DMS 273 treated with DMSO at 0.1 percent for 48 hours (cell line): ENCODE results near the gene FUNDC1.
"Not testable (repeated sequence)": the region's sequence is repeated elsewhere in the genome, so short reads cannot be mapped to it uniquely, and the experiment has no call there.

Source experiments
- DNase-seq: peaks from one replicate; lab custom pipeline; 2025; lab: John Stamatoyannopoulos, UW

FUNDC1 gene, protein sequence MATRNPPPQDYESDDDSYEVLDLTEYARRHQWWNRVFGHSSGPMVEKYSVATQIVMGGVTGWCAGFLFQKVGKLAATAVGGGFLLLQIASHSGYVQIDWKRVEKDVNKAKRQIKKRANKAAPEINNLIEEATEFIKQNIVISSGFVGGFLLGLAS

DNA sequence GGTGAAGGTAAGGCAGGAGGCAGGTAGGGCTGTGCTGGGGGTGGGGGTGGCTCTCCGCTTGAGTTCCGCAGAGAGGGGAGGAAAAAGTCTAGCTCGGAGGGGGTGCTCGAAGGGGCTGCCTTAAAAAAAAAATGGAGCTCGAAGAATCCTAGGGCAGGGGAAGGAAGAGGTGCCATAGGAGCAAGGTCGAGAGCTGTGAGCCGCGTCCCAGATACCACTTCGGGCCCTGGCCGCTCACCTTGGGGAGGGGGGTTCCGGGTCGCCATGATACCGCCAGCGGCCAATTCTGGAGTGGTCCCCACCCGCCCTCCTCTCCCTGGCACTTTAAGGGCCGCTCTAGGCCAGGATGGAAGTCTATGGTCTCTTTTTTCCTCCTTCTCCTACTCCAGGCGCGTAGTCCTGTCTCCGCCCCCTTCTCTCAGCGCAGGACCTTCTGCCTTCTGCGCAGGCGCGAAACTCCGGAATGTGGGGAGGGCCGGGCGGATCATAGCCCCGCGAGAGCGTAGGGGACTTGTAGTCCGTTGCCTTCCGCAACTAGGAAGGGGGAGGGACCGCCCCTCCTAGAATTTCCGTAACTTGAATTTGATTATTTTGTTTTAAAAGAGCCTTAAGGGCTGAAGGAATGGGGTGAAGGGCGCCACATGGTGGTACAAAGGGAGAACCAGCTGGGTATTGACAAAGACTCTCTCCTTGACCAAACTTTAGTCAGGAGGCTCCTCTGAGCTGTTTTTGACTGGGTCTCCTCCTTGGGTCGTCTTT is at the start of gene FUNDC1:
TSS of gene FUNDC1 (minus strand) at position 293 of the 759 bp plus-strand sequence. CDS start at position 266, 27 bp downstream.
- DNase-seq = peak; percentile 91

DNA sequence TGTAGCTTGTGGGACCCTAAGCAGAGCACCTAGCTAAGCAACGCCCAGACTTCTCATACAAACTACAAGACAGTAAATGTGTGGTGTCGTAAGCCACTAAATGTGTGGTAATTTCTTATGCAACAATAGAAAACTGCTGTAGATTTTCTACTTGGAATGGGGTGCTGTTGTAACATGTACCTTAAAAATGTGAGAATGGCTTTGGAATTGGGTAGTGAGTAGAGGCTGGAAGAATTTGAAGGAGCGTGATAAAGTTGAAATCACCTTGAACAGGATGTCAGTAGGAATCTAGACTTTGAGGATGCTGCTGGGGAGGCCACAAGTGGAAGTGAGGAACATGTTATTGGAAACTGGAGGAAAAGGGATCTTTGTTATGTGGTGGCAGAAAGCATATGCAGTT is 43.2 kb upstream of the FUNDC1 start:
- DNase-seq = no peak

DNA sequence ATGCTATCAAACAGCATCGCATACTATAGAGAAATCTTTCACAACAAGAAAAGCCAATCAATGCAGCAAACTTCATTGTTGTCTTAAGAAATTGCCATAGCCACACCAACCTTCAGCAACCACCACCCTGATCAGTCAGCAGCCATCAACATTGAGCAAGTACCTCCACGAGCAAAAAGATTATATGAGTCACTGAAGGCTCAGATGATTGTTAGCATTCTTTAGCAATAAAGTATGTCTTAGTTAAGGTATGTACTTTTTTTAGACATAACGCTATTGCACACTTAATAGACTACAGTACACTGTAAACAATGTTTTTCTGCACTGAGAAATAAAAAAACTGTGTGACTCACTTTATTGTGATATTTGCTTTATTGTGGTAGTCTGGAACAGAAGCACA is 37.8 kb upstream of the FUNDC1 start:
- DNase-seq = no peak

DNA sequence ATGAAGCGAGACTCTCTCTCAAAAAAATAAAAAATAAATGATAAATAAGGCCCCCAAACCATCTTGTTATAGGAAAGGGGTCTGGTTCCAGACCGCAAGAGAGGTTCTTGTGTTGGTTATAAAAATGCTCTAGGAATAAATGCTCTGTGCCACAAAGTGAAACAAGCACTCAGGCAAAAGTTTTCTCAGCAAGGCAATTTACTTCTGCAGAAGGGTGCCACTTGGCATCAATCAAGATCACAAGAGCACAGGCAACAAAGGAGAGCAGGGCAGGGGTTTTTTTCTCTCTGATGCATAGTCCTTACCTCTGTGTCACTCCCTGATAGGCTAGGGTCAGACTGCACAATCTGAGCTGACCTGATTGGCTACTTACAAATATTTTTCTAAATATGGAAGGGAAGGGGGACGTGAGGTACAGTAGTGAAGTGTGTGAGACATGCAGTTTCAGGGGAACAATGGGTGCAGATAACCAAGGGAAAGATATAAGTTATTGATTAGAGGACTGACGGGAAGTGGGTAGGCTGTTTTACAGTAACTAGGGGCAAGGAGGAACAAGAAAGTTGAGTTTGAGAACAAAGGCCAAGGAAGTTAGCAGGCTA is 29.8 kb upstream of the FUNDC1 start:
- DNase-seq = no peak

DNA sequence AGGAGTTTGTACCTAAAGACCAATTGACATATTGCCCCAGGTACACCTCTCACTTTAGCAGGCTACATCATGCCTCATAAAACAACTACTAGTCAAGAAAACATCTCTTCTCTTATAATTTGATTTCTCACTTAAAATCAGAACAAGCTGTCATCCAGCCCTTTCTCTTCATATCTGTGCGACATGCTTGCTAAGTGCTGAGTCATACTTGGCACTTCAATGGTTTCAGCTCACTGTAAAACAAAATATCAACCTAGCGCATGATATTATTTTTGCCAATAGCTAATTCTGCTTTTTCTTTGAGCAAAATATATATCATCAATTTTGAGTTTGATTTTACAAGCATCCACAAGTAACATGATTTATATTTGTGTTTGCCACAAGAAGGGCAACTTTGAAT is 27.9 kb upstream of the FUNDC1 start:
- DNase-seq = no peak

DNA sequence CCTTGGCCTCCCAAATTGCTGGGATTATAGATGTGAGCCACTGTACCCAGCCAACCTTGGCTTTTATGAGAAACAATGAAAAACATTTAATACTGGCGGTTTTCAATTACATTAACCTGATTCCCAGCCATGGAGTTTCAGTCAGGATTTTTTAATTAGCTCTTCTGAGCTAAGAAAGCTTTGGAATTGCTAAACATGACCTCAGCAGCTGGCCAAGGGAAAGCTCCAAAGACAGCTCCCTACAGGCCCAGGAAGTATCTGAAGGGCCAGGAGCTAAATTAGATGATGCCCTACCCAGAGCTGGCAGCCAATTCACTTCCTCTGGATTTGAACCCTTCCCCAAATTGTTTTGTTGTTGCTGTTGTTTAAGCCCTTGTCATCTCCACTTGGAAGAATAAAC is 26.5 kb upstream of the FUNDC1 start:
- DNase-seq = no peak

DNA sequence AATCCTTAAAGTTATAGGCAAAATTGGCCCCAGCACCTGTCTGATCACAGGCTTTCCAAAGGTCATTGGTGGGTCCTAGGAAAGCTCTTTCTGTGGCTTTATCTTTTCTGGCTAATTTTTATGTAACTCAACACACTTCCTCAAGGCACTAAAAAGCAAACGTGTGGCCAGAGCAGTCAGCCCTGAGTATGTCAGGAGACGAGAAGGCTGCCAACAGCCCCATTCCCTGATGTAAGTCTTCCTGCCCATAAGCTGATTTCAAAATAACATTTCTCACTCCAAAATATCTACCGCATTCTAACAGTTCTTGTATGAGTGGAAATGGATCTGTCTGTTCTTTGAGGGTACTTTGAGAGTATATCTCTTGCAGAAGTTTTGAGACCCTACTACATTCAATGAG is 25.5 kb upstream of the FUNDC1 start:
- no peak for DNase-seq

DNA sequence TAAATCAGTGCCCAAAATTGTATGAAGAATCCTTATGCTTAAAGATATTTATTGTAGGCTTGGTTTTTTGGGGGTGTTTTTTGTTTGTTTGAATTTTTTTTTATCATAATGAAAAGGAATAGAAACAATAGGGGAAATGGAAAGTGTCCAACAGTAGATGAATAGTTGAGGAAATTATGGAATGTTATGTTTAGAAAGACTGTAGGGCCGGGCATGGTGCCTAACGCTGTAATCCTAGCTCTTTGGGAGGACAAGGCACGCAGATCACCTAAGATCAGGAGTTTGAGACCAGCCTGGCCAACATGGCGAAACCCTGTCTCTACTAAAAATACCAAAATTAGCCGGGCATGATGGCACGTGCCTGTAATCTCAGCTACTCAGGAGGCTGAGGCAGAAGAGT is 19.2 kb upstream of the FUNDC1 start:
- not testable (repeated sequence) for DNase-seq

DNA sequence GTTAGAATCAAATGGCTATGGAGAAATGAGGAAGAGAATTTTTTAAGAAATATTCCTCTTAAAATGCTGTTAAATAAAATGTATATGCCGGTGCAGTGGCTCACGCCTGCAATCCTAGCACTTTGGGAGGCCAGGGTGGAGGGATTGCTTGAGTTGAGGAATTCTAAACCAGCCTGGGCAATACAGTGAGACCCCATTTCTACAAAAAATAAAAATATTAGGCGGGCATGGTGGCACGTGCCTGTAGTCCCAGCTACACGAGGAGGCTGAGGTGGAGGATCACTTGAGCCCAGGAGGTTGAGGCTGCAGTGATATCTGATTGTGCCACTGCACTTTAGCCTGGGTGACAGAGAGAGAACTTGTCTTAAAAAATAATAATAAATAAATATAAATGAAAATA is 7.9 kb upstream of the FUNDC1 start:
- DNase-seq = no peak

DNA sequence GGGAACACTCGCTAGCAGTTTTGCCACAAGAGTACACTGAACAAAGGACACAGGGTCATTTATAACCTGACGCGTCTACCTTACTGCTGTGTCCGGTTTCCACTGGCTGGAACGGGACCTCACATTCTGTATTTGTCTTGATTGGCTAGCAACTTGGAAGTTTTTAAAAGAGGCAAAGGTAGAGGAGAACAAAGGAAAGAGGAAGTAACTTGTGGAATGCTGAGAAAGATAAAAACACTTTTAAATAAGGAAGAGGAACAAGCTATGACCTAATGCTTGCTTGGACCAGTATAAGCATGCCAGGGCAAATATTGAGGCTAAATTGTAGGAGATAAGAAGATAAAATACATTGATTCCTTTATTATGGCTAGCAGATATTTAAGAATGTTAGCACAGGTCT is 2.8 kb upstream of the FUNDC1 start:
- DNase-seq = not testable (repeated sequence)

DNA sequence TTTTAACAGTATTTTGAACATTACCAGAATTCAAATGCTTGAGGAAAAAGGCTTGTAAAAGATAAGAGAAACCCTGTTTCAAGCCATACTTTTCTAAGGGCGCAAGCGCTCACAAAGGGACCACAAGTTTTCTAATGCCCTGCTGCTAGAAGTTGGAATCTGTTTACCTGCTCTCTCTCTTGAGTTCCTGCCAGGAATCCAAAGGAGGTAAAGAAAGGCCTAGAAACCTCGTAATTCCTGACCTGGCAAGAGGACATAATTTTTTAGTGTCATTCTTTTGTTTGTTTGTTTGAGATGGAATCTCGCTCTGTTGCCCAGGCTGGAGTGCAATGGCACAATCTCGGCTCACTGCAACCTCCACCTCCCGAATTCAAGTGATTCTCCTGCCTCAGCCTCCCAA is 1.4 kb upstream of the FUNDC1 start:
- DNase-seq = no peak

DNA sequence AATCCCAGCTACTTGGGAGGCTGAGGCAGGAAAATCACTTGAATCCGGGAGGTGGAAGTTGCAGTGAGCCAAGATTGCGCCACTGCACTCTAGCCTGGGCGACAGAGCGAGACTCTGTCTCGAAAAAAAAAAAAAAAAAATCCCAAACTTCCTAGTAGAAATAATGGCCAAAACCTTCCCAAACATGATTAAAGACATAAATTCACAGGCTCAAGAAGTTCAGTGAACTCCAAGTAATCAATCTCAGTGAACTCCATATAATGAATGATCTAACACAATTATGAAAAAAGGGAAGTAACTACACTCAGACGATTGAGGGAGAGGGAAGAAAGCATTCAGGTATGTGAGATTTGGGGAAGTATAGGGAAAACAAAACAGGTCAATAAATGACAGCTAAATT is 6.5 kb downstream of the FUNDC1 start:
- DNase-seq = no peak

DNA sequence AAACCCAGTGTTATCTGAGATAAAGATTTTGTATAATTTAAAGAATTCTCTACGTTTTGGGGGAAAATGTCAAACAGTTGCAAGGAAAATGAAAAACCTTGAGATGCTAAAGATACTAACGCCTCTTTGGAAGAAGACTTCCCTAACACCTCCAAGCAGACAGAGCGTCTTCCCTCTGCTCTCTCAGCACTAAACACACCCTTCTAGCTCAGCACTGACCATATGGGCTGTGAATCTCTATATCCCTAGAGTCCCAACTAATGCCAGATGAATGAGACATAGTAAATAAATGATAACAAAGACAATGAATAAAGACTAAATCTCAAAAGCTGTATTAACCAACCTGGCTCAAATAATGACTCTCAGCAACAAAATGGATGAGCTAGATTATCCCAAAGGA is 13.3 kb downstream of the FUNDC1 start:
- no peak for DNase-seq

DNA sequence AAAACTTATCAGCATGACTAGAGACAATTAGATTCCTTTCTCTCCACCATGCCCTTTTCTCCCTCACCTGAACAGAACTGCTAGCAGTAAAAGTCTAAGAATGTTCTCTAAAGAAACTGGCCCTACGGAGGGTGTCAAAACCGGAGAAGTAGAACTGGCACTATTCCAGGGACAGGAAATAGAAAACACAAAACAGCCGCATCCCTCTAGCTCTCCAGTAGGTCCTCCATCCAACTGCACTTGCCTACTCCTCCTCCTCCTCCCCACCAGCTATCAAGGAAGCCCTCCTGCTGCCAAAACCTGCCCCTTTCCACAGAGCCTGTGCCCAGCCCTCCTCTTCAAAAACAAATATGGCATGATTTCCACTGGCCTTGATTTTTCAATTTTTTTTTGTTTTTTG is 28.4 kb downstream of the FUNDC1 start:
- no peak for DNase-seq

DNA sequence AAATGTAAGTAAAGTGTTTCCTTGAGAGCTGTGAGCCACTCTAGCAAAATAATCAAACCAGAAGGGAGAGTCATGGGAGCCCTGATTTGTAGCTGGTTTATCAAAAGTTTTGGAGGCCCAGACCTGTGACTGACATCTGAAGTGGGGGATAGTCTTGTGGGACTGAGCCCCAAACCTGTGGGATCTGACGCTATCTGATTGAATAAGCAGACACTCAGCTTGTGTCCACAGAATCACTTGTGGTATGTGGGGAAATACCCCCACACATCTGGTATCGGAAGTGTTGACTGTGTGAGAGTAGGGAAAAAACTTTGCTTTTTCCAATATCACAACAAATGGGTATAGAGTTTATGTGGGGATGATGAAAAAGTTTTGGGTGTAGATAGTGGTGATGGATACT is 35.4 kb downstream of the FUNDC1 start:
- DNase-seq = no peak

DNA sequence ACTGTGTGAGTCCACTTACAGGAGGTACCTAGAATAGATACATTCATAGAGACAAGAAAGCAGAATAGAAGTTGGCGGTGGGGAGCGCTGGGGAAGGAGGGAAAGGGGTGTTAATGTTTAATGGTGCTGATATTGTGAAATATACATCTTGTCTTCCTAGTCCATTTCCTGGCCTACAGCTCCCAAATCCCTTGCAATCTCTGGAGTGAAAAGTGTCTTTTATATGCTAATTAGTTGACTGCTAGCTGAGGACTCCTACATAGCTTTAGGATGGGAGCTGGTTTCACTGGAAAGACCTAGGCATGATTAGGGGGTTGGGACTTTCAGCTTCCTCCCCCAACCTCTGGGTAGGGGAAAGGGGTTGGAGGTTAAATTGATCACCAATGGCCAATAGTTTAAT is 36.0 kb downstream of the FUNDC1 start:
- DNase-seq = no peak

DNA sequence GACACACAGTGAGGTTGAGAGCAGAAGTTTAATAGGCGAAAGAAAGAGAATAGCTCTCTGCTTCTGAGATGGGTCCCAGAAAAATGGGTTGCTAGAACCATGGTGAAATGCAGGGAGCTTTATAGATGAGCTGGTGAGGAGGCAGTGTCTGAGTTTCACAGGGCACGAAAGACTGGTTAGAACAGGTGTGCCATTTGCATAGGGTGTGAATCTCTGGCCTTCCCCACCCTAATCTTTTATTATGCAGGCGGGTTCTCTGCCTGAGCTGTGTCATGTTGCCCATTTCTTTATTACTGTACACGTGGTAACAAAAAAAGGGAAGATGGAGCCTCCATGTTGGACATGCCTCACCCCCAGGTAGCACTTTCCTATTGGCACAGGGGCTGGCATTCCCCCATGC is 39.1 kb downstream of the FUNDC1 start:
- DNase-seq = no peak

DNA sequence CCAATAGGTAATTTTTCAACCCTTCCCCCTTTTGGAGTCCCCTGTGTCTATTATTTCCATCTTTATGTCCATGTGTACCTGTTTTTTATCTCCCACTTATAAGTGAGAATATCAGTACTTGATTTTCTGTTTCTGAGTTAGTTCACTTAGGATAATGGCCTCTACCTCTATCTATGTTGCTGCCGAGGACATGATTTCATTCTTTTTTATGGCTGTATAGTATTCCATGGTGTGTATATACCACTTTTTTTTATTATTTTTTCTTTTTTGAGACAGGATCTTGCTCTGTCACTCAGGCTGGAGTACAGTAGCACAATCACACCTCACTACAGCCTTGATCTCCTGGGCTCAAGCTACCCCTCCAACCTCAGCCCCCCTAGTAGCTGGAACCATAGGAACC is 47.6 kb downstream of the FUNDC1 start:
- no peak for DNase-seq

DNA sequence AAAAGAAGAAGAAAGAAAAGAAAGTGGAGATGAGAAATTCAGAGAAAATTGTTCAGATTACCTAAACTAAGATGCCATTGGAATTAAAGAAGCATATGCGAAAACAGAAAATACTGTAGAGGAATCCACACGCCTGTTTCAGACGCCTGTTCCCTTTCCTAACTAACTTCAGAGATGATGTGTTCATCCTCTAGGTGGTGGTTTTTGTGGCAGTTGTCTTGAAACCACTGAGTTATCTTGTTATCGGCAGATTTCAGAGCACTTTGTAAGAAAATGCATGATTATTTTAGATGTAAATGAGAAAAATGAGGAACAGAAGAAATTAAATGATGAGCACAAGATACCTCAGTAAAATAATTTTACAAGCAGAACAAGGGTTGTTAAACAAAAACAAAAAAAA is 48.3 kb downstream of the FUNDC1 start:
- no peak for DNase-seq

DNA sequence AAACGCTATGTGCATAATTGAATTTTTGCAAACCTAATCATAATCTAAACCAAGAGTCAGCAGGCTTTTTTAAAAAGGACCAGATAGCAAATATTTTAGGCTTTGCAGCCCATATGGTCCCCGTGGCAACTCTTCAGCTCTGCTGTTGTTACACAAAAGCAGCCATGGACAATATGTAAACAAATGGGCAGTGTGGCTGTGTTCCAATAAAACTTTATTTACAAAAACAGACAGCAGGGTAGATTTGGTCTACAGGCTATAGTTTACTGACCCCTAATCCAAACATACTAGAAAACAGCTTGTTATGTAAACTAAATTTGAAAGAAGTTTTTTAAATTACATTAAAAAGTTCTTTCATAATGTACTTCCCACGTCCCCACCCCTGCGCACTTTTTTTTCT is 53.1 kb downstream of the FUNDC1 start:
- no peak for DNase-seq

DNA sequence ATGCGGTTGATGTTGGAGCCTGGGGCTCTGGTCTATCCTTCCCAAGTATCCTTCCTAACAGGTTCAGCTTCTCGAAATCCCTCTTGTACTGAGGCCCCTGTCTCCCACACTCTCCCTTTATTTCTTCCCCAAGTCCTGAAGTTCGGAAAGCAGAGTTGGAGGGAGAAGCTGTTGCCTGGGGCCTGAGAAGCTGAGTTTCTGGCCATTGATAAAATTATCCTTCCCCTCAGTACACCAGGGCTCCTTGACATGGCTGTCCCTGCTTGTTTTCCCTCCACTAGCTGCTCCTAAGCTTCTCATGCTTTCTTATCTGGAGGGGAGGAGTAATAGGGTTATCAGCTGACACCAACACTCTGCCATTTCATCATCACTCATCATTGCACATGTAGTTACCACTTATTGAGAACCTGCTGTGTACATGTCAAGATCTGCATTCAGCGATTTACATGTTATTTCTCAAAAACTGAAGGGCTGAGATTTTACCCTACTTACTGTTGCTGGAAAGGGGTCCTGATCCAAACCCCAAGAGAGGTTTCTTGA is 58.0 kb downstream of the FUNDC1 start:
- no peak for DNase-seq

DNA sequence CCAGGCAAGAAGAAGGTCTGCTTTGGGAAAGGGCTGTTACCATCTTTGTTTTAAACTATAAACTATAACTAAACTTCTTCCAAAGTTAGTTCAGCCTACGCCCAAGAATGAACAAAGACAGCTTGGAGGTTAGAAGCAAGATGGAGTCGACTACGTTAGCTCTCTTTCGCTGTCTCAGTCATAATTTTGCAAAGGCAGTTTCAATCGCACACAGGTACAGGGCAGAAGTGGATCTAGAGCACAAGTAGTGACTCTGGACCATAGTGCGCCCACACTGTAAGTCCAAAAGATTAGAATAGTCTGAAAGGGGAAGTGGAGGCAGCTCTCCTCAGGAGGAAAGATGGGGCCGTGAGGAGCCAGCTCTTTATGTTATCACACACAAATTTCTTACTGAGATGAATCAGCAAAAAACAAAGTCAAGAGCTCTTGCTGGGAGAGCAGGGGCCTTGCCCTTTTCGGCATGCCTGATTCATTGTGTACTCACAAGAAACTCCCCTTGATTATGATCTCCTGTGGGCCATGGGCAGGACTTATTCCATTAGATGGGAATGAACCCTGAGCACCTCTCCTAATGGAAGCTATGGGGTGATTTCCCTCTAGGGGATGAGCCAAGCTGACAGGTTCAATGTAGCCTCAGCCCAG is 58.6 kb downstream of the FUNDC1 start:
- no peak for DNase-seq

DNA sequence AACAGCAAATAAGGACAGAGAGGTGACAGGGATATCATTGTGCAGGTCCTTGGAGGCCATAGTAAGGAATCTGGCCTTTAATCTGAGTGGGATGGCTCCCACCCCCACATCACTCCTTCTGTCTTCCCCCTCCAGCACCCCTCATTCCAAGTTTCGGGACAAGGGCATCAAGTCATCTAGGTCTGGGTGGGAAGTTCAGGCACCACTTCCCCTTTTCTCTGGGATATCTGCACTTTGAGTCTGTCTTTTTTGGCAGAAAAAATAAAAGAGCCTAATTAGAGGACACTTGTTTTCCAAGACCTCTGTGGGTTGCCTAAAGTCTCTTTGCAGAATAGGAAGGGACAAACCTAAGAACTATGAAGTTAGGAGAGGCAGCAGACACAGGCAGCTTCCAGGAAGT is 60.1 kb downstream of the FUNDC1 start:
- DNase-seq = no peak
